ENCODE data around the gene CAVIN4.

The CAVIN4 gene

DNA sequence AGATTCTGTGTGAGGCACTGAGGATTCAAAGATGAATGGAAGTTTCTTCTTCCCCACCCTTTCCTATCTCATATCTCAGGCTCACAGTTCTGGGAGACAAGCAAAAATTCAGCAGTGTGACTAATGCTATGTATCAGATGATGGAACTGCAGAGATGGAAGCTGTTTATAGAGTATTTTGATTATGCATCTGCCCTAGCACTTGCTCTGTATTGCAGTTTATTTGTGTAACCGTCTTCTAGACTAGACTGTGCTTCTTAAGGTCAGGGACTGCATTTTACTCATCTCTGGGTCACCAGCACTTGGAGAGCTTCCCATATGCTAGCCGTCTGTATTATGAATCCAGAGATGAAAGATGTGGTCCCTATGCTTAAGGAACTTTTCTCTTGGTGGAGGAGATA lies 12.6 kb downstream of the CAVIN4 start:
- DNase-seq (ENCODE audit: low read depth): no peak

DNA sequence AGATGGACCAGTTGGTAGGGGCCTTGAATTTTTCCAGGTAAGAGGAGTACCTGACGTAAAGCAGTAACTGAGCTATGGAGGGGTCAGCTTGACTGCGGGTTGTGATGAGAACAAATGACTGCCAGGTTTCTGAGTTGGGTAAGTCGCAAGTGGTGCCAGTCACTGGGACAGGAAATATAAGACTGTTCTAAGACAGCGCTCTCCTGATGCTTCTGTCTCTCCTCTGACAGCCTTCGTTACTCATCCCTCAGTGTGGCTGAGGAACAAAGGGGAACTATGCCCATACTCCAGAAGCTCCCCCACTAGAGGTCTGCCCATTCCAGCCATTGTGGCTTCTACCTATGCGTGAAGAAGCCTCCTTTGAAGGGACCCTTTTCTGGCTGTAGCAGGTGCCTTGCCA lies 13.3 kb downstream of the CAVIN4 start:
- DNase-seq (ENCODE audit: low read depth): no peak

DNA sequence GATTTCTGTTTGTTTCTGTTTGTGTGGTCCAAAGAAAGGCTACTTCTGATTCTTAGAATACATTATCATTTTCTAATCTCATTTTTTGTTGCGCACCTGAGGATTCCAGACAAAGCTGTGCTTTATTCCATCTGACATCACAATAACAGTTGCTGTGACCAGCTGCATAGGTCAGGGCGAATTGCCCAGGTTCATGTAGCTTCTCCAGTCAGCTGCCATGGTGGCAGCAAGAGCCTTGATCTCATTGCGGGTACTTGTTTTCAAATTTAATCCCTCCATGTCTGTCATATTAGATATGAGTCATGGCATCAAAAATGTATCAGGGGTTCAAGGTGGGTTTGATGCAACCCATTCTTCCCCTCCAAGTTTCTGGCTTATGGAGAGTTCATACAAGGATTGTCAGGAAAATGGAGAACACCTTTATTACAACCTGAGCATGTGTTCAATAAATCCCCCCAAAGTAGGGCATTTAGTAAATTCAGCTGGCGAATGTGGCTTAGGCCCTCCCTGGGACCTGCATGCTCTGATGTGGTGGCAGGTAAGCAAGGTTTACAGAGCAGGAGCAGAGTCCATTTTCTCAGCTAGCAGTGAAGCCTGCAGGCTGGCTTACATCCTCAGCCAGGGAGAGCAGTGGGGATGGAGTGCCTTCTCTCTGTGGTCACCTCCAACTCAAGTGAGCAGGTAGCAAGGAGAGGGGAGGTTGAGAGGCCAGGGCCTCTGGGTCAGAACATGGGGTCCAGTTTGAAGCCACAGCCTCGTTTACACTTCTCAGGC lies 13.9 kb downstream of the CAVIN4 start:
- no peak for DNase-seq (ENCODE audit: low read depth)

DNA sequence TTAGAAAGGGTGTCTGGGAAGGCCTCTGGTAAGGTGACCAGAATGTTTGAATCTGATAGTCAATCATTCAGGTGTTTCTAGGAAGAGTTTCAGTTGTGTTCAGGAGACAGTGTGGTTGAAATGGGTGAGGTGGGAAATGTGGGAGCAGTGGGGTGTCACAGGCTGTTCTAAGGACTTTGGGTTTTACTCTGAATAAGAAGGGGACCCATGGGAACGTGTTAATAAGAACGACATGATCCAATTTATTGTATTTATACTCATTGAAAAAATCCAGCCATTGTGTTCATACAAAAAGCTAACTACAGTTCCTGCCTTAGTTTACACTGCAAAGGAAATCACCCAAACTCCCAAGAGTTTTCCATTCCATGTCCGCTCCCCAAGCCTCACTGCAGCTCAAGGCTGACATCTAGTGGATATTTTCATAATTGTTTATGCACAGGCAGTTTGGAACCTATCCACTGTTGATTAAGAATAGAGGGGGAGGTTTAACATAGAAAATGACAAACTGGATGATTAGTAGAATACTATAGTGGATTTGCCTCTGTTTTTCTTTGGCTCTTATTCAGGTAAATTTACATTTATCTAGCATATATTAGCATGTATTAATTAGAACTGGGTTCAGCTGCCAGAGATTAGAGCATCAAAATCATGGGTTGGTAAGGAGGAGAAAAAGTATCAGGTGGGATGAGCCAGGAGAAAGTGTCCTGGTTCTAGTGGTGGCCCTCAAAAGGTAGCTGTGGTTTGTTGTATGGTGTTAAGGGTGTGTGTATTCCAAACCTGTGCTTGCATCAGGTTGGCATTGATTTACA lies 17.7 kb downstream of the CAVIN4 start:
- DNase-seq (ENCODE audit: low read depth): peak; percentile 22

DNA sequence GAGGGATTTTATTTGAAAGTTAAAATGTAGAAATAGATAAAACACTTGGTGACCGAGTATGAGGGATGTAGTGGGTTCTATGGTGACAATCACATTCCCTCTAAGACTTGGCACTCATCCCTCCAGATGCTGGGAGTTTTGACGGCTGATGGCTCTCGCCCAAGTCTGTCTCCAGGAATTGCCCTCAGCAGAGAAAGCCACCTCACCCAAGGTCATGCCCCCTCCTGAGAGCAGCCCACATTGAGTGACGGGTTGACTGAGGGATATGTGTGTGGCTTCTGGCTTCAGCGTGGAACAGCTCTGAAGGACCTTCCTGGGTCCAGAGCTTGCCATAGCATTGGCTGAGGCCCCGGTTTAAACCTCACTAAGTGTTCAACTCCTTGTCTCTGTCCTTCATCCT lies 19.4 kb downstream of the CAVIN4 start:
- no peak for DNase-seq (ENCODE audit: low read depth)

DNA sequence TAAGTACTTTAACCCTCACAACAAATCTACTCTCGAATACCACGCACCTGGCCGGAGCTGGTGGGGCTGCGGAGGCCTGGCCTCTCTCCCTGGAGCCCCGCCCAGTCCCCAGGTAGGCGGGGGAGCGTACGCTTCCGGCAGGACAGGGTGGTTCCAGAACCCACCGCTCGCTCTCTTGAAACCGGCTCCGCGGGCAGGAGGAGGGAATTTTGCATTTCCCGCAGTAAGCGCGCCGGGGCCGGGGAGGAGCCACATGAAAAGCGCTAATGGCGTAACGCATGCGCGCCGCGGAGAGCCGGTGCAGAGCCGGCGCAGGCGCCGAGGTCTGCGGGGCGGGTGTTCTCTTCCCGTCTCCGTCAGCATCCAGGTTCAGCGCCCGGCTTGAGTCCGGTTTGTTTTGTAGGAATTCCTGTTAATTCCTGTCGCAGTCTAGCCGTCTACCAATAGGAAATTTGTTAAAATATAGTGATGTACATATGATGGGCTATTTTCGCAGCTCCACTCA lies 20.8 kb downstream of the CAVIN4 start:
- peak; percentile 37 for DNase-seq (ENCODE audit: low read depth)

DNA sequence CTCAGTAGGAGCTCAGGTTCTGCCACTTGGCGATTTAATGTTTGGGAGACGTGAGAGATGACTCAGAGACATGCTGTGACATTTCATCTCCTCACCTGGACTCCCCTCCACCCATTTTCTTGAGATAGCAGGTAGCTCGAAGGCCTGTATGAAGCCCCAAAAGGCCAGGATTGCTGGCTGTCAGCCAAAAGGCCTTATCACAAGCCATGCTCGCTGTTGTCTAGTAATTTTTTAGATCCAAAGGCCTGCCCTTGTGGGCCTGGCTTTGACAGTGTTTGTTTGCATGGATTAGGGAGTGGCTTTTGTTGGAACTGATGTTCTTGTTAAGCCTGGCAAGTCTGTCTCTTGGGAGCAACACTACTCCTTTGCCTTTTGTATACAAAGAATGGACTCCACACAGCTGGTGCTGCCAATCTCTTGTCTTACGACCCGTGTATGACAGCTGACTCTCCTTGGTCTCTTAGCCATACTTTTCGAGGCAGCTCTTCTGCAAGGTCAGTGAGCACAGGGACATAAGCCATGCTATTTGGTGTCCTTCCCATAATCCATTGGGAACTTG lies 22.7 kb downstream of the CAVIN4 start:
- DNase-seq (ENCODE audit: low read depth): no peak

DNA sequence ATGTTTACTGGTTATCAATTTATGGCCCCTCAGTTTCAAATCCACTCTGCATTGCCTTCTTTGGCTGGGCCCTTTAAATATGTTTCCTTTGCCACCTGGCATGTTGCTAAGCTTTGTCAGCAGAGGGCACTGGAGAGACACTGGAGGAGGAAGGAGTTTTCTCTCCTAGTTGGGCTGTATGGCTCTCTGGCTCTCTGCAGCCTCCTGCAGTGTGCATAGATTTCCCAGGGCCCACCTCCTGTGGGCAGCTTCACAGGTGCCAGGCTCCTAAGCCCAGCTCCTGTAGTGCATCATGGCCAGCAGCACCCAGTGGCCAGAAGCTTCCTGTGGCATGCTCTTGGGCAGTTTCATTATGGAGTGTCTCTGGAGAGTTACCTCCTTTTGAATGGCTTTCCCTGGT lies 23.3 kb downstream of the CAVIN4 start:
- DNase-seq (ENCODE audit: low read depth): no peak

DNA sequence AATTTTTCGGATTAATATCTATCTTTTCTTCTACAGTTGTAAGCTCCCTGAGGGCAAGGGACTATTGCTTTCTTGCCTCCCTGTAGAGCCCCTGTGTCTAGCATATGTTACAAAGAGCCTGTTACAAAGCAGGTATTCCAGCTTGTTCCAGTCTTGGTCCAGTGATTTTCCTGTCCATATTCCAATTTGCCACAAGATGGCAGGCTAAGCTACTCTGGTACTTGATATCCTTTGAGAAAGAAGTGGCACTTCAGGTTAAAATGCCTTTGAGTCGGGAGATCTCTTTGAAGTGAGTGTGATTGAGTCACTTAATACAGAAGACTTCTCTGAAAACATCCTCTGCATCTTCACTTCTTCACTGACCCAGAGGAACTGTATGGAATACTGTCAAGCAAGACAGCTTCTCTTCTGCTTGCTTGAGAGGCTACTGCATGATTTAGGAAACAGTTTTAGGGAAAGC lies 24.5 kb downstream of the CAVIN4 start:
- DNase-seq (ENCODE audit: low read depth): no peak

DNA sequence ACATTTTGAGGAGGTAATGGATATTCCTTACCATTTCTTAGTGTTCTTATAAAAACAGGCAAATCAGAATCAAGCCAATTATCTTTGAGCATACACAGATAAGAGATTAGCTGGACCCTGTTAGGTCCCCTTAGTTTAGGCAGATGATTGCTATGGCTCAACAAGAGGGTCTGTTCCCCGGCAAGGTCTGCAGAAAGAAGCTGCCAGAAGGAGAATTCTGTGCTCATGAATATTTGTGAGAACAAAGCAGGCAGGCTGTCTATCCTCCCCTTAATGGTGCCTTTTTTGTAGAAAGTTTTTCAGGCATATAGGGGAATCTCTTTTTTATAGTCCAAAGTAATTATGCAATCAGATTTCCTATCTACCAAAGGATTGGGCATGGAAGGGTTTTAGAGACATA lies 27.5 kb downstream of the CAVIN4 start:
- no peak for DNase-seq (ENCODE audit: low read depth)

DNA sequence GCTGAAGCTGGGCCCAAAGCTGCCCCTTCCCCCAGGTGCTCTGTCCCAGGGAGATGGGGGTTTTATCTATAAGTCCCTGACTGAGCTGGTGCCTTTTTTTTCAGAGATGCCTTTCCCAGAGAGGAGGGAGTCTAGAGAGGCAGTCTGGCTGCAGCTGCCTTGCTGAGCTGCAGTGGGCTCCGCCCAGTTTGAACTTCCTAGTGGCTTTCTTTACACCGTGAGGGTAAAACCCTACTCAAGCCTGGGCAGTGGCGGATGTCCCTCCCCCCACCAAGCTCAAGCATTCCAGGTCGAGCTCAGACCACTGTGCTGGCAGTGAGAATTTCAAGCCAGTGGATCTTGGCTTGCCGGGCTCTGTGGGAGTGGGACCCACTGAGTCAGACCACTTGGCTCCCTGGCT lies 41.3 kb downstream of the CAVIN4 start:
- DNase-seq (ENCODE audit: low read depth): no peak

DNA sequence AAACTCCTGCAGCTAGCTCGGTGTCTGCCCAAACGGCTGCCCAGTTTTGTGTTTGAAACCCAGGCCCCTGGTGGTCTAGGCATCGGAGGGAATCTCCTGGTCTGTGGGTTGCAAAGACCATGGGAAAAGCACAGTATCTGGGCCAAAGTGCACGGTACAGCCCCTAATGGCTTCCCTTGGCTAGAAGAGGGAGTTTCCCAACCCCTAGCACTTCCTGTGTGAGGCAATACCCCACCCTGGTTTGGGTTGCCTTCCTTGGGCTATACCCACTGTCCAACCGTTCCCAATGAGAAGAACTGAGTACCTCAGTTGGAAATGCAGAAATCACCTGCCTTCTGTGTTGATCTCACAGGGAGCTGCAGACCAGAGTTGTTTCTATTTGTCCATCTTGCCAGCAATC lies 41.8 kb downstream of the CAVIN4 start:
- no peak for DNase-seq (ENCODE audit: low read depth)

DNA sequence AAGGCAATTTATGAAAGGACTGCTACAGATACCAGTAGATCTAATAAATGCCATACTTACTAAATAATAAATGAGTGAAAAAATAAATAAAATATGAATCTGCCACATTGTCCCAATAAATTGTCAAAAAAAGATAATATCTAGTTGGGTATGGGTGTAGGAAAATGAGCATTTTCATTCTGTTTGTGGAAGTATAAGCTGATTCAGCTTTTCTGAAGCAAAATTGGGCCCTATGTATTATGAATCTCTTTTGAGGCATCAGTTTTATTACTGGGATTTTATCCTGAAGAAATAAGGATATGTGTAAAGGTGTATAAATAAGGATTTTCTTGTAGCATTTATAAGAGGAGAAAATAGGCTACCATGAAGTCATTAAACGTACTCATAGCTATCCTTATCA lies 46.1 kb downstream of the CAVIN4 start:
- DNase-seq (ENCODE audit: low read depth): no peak

DNA sequence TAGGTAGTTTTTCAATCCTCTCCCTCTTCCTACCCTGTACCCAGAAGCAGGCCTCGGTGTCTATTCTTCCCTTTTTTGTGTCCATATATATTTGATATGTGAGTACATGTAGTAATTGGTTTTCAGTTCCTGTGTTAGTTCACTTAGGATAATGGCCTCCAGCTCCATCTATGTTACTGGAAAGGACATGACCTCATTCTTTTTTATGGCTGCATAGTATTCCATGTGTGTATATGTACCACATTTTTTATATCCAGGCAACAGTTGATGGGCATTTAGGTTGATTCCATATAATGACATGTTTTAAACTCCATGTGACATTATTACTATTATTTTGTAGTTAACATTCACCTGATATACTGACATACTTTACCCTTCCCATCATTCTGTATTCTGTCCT lies 49.1 kb downstream of the CAVIN4 start:
- no peak for DNase-seq (ENCODE audit: low read depth)

DNA sequence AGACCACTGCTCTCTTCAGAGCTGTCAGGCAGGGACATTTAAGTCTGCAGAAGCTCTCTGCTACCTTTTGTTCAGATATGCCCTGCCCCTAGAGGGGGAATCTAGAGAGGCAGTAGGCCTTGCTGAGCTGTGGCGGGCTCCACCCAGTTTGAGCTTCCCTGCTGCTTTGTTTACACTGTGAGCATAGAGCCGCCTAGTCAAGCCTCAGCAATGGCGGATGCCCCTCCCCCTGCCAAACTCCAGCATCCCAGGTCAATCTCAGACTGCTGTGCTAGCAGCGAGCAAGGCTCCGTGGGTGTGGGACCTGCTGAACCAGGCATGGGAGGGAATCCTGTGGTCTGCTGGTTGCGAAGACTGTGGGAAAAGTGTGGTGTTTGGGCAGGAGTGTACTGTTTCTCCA lies 59.9 kb downstream of the CAVIN4 start:
- DNase-seq (ENCODE audit: low read depth): no peak

Measured in CMK (cell line).